Measurements from ENCODE around the gene PTGDS. TPM values are rescaled to one million over a fixed set of nuclear protein-coding genes. Genes with fewer than 3 reads are reported as not detected.

Gene PTGDS
- total and polyA plus RNA-seq, 9 donors, result 5.8 to 191 (median 43.1) TPM

DNA sequence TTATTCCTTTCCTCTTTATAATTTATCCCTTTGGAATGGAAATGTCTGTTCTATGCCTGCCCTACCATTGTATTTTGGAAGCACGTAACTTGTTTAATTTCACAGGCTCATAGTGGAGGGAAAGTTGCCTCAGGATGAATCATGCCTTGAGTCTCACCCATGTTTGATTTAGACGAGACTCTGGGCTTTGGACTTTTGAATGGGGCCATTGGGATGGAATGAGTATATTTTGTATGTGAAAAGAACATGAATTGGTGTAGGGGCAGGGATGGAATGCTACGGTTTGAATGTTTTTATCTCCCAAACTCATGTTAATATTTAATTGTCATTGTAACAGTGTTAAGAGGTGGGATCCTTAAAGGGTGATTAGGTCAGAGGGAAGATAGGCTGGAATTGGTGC lies 43.0 kb upstream of the PTGDS start:
- 90 to 92% (median 90%) methylated on average over 3 of the region's 3 CpGs for WGBS, 3 donors
- H3K4me3 ChIP-seq, result no peak overlapping the region

DNA sequence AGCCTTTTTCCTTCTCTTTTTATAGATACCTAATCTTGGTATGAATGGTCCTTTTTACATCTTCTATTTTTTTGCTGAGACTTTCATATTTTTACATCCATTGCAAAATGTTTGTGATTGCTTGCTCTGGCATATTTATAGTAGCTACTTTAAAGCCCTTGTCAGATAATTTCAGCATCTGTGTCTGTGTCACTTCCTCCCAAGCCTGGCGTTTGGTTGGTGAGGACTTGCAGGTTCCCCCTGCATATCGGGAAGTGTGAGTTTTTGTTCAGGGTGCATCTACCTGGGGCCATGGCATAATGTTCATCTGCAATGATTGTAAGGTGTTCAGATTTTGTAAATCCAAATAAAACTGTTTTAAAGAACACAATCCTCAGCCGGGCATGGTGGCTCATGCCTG lies 41.7 kb upstream of the PTGDS start:
- no peak overlapping the region for H3K27ac ChIP-seq
- intact Hi-C loops (cut with DNase I), result no loop called here
- H3K36me3 ChIP-seq, result no peaks in the 10 kb centered on the region
- H3K9me3 ChIP-seq, result no peaks in the 10 kb centered on the region
- DNase-seq, result no peak
- H3K4me1 ChIP-seq (ENCODE audit: insufficient read depth), result no peaks in the 10 kb centered on the region
- no peak overlapping the region for H3K4me3 ChIP-seq
- 74 to 90% (median 90%) methylated on average over 3 of the region's 3 CpGs for WGBS, 3 donors
- no peaks in the 10 kb centered on the region for H3K27me3 ChIP-seq
- TF ChIP-seq POLR2A (IDR thresholded peaks at IDR 0.05), result no peak
- TF ChIP-seq EP300 (IDR thresholded peaks at IDR 0.05), result no peak
- TF ChIP-seq, protein P1, sequence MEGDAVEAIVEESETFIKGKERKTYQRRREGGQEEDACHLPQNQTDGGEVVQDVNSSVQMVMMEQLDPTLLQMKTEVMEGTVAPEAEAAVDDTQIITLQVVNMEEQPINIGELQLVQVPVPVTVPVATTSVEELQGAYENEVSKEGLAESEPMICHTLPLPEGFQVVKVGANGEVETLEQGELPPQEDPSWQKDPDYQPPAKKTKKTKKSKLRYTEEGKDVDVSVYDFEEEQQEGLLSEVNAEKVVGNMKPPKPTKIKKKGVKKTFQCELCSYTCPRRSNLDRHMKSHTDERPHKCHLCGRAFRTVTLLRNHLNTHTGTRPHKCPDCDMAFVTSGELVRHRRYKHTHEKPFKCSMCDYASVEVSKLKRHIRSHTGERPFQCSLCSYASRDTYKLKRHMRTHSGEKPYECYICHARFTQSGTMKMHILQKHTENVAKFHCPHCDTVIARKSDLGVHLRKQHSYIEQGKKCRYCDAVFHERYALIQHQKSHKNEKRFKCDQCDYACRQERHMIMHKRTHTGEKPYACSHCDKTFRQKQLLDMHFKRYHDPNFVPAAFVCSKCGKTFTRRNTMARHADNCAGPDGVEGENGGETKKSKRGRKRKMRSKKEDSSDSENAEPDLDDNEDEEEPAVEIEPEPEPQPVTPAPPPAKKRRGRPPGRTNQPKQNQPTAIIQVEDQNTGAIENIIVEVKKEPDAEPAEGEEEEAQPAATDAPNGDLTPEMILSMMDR (IDR thresholded peaks at IDR 0.05), result no peak

More for the DNA sequence above, 43.0 kb upstream of the PTGDS start:
- H3K27me3 ChIP-seq, result no peaks in the 10 kb centered on the region
- H3K9me3 ChIP-seq, result no peaks in the 10 kb centered on the region
- no peak for TF ChIP-seq POLR2A (IDR thresholded peaks at IDR 0.05)
- TF ChIP-seq EP300 (IDR thresholded peaks at IDR 0.05), result no peak
- TF ChIP-seq, protein P1 (IDR thresholded peaks at IDR 0.05), result no peak
- H3K27ac ChIP-seq, result no peak overlapping the region
- intact Hi-C loops (cut with DNase I), result loop anchor here in 1 of 4 donors (5.0 kb wide), 1 partner anchor 37 kb away; no protein-coding TSS in a partner anchor
- no peaks in the 10 kb centered on the region for H3K36me3 ChIP-seq
- DNase-seq, result no peak
- H3K4me1 ChIP-seq (ENCODE audit: insufficient read depth), result no peaks in the 10 kb centered on the region

DNA sequence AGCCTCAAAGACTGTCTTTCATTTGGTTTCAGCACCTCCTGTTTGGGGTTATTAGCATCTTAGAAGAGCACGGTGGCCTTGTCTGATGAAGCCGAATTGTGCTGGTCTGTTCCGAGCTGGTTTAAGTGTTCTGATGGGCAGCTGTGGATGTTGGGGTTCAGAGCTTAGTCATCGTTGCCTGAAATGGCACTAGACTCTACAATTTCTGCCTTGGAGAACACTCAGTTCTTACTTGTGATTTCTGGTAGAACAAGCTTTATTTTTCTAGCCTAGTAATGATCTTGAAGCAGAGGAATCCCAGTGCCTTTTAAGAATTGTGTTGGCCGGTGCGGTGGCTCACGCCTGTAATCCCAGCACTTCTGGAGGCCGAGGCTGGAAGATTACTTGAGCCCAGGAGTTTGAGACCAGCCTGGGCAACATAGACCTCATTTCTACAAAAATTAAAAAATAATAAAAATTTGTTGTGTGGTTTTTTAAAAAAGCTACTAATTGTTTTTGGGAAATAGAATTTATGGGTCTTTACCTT lies 40.6 kb upstream of the PTGDS start:
- intact Hi-C loops (cut with DNase I), result no loop called here
- TF ChIP-seq EP300 (IDR thresholded peaks at IDR 0.05) (no peak), POLR2A (IDR thresholded peaks at IDR 0.05) (no peak)
- TF ChIP-seq, protein P1 (IDR thresholded peaks at IDR 0.05), result no peak
- WGBS, 3 donors, result 89 to 95% (median 90%) methylated on average over 8 of the region's 8 CpGs

DNA sequence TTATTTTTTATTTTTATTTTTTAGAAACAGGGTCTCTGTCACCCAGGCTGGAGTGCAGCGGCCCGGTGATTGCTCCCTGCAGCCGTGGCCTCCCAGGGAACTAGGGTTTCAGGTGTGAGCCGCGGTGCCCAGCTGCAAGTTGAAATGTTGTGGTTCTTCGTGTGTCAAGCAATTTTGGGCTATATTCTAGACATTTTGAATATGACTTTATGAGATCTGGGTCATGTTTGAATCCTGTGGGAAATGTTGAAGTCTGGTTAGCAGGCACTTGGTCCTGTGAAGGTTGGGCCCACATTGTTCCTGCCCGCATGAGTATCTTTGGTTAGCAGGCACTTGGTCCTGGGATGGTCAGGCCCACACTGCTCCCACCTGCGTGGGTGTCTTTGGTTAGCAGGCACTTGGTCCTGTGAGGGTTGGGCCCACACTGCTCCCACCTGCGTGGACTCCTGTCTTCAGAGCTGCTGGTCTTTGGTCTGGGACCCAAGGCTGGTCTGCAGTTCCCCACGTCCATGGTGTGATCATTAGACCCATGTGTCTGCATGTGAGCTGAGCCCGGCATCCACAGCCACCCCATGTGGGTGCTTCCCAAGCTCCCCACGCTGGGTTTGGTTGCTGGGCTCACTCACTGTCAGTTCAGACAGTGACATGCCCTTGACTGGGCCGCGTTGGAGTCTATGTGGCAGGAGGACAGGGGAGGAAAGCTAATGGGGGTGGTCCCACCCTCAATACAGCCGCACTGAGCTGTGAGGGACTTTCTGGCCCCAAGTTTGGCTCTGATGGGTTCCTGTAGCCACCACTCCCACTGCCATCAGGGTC lies 39.9 kb upstream of the PTGDS start:
- Histone ChIP-seq H3K27ac (no peak overlapping the region), H3K27me3 (no peaks in the 10 kb centered on the region), H3K36me3 (no peaks in the 10 kb centered on the region), H3K4me3 (no peak overlapping the region), H3K4me1 (ENCODE audit: insufficient read depth) (no peaks in the 10 kb centered on the region), H3K9me3 (no peaks in the 10 kb centered on the region)
- intact Hi-C loops (cut with DNase I), result no loop called here
- WGBS, 3 donors, result 87 to 95% (median 88%) methylated on average over 15 of the region's 15 CpGs
- no peak for DNase-seq
- TF ChIP-seq EP300 (IDR thresholded peaks at IDR 0.05), result no peak
- TF ChIP-seq, protein P1 (IDR thresholded peaks at IDR 0.05), result no peak
- TF ChIP-seq POLR2A (IDR thresholded peaks at IDR 0.05), result no peak

More for the DNA sequence above, 40.6 kb upstream of the PTGDS start:
- no peaks in the 10 kb centered on the region for H3K9me3 ChIP-seq
- no peaks in the 10 kb centered on the region for H3K27me3 ChIP-seq
- DNase-seq, result no peak
- no peaks in the 10 kb centered on the region for H3K36me3 ChIP-seq
- H3K4me1 ChIP-seq (ENCODE audit: insufficient read depth), result no peaks in the 10 kb centered on the region
- no peak overlapping the region for H3K4me3 ChIP-seq
- no peak overlapping the region for H3K27ac ChIP-seq
